ENCODE measurements around the gene MAPK1.
"Not testable (repeated sequence)": the region's sequence is repeated elsewhere in the genome, so short reads cannot be mapped to it uniquely, and the experiment has no call there.

MAPK1 gene

DNA sequence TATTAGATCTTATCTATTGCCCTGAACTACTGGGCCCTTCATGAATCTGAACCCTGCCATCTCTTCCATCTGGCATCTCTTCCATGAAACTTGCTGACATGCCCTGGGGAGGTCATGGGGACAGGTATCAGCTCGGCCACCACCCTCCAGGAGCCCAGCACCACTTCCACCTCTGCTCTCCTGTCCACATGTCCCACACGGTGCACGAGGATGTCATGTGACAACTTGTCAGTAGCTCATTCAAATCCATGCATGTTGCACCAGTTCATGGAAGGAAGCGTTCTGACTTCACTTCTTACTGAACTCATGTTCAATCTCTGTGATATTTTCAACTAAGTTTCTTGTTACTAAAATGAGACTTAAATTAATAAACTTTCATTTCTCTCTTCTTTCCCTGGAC is 148.4 kb downstream of the MAPK1 start:
- DNase-seq = no peak

DNA sequence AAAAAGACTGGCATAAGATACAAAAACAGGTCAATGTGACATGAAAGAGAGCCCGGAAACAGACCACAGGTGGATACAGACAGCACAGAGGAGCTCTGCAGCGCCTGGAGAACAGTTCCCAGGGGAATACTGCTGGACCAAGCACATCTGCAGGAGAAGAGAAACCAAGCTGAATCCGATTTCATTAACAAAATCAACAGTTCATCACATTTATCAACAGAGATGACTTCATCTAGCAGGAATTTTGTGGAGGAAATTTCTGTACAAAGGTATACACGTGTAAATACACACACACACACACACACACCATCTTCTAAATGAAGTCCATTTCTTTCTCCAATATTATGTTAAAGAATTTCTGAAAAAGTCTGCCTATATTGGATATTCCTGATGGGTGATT is 148.9 kb downstream of the MAPK1 start:
- no peak for DNase-seq

DNA sequence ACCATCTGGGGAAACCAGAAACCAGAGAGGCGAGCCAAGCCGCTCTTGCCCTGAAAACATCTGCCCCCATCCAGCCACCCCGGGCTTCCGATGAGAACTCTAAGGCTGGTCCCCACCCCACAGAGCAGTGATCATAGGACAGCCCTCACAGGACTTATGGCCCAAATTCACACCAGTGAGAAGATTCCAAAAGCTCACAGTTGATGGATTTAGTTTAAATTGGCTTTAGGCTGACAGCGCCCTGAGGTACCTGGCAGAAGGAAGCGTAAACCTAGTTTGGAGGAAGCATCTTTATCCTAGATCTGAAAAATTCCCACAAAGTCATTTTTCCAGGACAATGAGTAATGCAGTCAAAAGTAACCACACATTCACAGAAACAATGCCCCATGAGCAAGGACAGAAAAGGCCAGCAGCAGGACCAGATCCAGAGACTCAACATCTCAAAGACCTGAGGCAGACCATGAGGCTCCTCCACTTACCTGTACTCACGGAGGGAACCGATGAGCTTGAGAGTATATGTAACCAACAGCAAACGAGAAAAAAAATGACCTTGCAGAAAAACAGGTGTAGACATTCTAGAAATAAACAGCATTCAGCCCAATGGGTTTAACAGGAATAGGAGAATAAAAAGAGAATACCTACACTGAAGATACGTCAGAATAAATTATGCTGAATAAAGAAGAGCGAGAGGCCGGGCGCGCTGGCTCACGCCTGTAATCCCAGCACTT is 150.9 kb downstream of the MAPK1 start:
- DNase-seq = not testable (repeated sequence)

- no peak for DNase-seq
Measured at GRCh38 chr22:21714786-21715185, 152.7 kb downstream of the MAPK1 start.

DNA sequence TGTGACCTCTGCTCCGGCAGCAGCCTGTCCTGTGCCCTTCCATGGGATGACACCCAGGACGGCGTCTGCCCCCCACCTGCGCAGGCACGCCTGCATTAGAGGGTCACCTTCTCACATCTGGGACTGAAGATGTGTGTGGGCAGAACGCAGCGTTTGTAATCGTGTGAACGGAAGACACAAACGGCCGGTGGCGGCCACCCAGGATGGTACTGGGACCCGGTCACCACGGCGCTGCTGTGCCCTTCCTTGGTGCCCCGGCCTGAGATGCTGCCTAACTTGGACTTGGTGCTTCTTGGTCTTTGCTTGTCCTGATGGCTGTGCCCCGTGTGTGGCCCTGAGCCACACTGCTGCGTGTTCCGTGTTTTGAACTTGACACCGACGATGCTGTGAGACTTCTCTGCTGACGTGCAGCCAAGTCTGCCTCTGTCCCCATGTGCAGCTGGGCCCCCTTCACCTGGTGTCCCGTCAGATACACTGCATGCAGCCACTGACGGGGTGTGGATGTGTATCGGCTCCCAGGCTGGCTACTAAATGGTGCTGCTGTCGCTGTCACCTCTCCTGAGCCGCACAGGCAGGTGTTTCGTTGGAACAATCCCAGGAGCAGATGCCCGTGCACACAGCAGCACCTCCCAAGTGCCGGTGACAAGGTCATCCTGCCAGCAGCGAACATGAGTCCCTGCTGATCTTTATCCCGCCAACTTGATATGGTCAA is 153.2 kb downstream of the MAPK1 start:
- no peak for DNase-seq

- no peak for DNase-seq
Measured at GRCh38 chr22:21713428-21714058, 153.9 kb downstream of the MAPK1 start.

DNA sequence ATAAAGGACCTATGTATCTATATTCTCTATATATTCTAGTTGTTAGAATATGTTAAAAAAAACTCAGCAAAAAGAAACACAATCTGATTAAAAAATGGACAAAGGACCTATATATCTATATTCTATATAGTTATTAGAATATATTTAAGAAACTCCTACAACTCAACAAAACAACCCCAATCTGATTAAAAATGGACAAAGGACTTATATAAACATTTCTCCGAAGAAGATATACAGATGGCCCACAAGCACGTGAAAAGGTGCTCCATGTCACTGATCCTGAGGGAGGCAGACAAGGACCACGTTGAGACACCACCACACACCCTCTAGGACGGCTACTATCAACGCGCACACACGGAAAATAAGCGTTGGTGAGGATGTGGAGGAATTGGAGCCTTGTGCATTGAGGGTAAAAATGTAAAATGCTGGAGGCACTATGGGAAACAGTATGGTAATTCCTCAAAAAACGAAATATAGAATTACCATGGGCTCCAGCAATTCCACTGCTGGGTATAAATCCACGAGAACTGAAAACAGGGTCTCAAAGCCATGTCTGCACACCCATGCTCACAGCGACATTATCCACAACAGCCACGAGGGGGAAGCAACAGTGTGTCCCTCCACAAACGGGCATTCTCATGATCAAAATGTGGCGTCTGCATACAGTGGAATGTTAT is 154.6 kb downstream of the MAPK1 start:
- peak; percentile 20 for DNase-seq

GRCh38 chr22:21711851-21712250 is 155.6 kb downstream of the MAPK1 start:
- no peak for DNase-seq

DNA sequence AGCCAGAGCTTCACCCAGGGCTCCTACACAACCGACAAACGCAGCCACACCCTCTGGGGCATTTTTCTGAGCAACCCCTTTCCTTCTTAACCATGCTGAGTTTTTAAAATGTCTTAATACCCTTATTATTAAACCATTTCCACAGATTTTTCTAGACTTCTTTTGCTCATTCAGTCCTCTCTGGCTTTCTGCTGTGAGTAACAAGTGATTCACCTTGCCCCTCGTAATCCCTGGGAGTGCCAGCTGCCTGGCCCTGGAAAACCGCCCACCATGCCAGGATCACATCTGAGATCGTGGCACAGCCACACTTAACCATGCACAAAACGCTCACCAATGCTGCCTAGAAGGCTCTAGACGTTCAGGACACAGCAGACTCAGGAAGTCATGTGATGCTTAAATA is 157.3 kb downstream of the MAPK1 start:
- DNase-seq = no peak

DNA sequence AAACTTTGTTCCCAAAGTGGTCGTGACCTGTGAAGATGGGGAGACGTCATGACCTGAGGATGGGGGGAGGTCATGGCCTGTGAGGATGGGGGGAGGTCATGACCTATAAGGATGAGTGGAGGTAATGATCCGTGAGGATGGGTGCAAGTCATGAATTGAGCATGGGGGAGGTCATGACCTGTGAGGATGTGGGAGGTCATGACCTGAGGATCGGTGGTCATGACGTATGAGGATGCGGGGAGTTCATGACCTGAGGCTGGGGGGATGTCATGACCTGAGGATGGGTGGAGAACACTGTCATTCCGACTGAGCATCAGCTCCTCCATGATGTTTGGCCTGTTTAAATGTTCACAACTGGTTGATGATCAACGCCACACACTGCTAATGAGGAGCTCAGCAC is 157.8 kb downstream of the MAPK1 start:
- DNase-seq = no peak

GRCh38 chr22:21708960-21709359 is 158.5 kb downstream of the MAPK1 start:
- DNase-seq = no peak

DNA sequence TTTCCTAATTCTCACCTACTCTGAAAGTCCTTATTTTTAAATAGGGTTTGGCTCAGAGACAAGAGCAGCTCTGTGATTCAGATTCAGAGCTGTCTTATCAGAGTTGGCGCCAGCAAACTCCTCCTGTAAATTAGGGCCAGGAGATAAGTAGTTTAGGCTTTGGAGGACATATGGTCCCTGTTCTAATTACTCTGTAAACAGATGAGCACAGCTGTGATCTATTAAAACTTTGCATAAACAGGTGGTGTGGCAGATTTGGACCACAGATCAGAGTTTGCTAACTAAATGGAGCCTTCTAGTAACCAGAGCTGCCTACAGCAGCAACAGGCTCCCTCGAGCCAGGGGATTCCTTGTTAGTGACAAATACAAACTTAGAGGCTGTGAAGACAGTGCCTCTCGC is 159.8 kb downstream of the MAPK1 start:
- no peak for DNase-seq

All from NCI-H1048 (cell line).